WI38 (cell line): ENCODE results near the gene EIF4G1.

Experiments
- H3K4me3 ChIP-seq: 2 replicates; pipeline ENCODE4 v1.5.1; 2011; ENCODE audit warnings: low read depth, mild to moderate bottlenecking, control low read depth, low read length
- CTCF ChIP-seq: IDR thresholded peaks from 2 replicates; pipeline ENCODE4 v1.5.1; 2012; ENCODE audit warnings: low read depth, mild to moderate bottlenecking, control low read depth, low read length

EIF4G1 gene

DNA sequence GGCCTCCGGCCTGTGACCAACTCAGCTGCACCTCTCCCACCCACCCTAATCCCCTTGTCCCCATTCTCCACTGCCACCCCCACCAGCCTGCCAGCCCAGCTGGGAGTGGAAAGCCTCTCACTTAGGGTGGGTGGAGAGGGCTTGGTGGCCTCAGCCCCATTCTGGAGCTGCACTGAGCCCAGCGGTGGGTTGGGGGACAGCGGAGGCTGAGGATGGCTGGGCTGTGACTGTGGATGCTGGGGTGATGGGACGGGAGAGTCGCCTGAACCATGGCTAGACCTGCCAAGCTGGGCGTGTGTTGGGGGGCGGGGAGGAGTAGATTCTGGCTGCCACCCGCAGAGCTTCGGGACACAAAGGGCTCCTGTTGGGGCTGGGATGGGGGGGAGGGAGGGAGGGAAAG is 45.2 kb downstream of the EIF4G1 start:
- no peak for TF ChIP-seq CTCF

DNA sequence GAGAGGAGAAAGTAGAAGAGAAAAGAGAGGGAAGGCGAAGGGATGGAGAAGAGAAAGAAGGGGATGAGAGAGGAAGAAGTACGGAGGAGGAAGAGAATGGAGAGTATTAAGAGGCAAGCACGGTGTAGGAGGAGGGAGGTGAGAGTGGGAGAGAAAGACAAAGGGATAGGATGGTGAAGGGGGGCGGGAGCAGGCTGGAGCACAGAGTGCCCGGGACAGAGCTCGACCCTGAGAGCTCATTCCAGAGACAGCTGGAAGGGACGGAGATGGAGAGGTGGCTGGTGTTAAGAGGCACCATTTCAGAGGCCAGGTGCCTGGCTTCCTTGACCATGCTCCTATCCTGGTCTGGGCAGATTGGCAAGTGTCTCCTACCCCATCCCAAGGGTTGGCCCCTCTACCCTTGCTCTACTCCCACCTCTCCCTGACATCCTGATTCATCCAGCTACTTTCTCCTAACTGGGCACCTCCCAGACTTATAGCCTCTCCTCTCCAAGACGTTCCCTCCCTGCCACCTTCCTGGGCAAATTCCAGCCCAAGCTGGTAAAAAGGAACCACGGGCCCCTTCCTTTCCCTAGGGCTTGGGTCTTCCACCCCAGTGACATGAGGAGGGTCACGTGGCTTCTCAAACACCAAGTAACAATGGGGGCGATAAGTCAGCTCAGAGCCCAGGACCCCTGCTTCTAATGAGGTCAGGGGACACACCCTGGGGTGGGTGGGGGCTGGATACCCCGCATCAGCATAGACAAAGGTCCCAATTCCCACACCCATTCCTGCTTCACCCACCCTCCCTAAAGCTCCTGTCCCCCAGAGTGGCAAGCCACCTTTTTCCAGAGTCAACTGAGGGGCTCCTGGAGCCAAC is 45.9 kb downstream of the EIF4G1 start:
- H3K4me3 ChIP-seq: peak overlapping the region; percentile 67
- TF ChIP-seq CTCF: no peak

More for the DNA sequence above, 45.2 kb downstream of the EIF4G1 start:
- no peak overlapping the region for H3K4me3 ChIP-seq

DNA sequence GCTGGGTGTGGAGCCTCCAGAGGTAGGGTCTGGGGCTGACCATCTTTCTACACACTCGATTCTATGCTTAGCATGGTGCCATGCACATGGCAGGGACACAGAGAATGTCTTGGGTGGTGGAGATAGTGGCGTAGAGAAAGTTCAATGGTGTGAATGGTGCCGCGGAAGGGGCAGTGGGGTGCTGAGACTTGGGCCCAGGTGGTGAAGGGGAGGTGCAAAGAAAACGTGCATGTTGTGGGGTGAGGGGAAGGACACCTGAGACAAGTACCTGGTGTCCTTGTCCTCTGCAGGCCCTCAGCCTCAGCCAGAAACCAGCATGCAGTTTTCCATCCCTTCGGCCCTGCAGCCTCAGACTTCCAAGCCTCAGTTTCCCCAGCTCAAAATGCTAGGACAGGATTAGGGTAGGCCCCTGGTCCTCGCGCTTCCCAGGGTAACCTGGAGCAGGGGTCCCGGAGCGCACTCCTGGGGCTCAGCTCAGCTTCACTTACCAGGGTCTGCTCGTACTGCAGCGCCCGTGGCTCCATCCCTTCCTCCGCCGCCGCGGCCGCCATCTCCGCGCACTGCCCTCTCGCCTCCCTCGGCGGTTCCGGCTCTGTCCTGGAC is 46.6 kb downstream of the EIF4G1 start:
- TF ChIP-seq CTCF: no peak
- peak overlapping the region; percentile 67 for H3K4me3 ChIP-seq

- H3K4me3 ChIP-seq: peak within 1 kb of the TSS; percentile 67
- TF ChIP-seq CTCF: no peak
These were observed 47.1 kb downstream of the EIF4G1 start, which contains the start of the genes CLCN2 and POLR2H for GRCh38 chr3:184361532-184361931. Gene CLCN2 (minus strand): TSS chr3:184361605. CDS start chr3:184361479, 126 bp downstream. Gene POLR2H (plus strand): TSS chr3:184361710. CDS start chr3:184363493, 1,783 bp downstream.

DNA sequence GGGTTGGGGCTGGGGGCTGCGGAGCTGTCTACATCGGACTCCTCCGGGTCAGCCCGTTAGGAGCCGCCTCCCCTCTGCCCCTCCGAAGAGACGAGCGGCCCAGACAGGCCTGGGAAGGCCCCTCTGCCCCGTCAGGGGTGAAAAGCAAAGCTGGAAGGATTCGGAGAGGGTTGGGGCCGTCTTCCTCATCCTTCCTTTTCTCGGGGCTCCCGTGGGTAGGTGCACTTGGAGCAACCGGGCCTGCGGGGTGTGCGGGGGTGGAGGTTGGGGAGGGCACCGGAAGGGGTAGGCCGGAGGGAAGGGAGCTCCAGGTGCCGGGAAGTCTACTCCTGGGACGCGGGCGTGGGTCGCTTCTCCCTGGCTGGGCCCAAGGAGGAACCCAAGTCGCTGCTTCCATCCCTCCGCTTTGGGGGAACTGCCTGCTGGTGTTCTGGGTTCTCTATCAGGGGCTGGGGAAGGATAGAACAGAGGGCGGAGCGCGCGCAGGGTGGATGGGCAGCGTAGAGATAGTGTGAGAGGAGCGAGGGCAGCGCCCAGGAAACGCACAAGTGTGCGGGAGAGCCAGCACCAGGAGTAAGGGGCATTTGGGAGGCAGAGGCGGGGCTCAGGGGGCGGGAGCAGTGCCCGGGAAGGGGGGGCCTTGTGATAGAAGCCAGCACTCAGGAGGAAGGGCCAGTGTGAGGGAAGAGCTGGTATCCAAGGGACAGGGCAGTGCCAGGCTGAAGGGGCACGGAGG is 47.7 kb downstream of the EIF4G1 start:
- TF ChIP-seq CTCF: no peak
- peak overlapping the region; percentile 67 for H3K4me3 ChIP-seq

DNA sequence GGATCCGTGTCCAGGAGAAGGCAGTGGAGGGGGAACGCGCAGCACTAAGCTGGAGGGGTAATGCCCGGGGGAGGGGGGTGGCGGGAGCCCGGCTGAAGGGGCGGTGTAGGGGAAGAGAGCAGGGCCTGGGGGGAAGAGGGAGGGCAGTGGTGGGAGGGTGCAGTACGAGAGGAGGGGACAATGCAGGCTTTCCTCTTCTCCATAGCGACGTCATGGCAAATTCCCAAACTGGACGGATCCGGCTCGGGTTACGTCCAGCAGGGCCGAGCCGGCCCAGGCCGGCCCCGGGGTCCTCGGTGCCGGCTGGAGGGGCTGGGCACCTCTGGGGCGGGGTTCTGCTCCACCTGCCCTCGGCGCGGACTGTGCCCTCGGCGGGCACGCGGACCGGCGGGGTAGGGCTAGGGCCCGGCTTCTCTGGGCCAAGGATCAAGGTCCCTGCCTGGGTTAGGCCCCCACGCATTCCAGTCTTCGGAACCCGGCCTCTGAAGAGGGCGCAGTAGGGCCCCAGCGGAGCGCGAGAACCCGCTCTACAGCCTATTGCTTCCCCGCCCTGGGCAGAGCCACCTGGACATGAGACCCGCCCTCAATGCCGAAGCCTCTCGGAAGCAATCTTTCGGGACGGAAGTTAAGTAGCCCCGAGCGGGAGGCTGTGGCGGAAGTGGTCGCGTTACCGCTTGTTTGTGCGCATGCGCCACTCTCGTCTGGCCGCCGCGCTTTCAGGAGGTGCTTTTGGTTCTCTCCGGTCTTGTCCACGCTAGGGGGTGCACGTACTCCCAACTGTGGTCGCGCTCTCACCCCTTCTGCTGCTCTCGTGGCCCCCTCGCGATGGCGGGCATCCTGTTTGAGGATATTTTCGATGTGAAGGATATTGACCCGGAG is 48.5 kb downstream of the EIF4G1 start:
- TF ChIP-seq CTCF: peak; percentile 34
- peak overlapping the region; percentile 67 for H3K4me3 ChIP-seq
